ENCODE data around the gene TUBA1C.

DNA sequence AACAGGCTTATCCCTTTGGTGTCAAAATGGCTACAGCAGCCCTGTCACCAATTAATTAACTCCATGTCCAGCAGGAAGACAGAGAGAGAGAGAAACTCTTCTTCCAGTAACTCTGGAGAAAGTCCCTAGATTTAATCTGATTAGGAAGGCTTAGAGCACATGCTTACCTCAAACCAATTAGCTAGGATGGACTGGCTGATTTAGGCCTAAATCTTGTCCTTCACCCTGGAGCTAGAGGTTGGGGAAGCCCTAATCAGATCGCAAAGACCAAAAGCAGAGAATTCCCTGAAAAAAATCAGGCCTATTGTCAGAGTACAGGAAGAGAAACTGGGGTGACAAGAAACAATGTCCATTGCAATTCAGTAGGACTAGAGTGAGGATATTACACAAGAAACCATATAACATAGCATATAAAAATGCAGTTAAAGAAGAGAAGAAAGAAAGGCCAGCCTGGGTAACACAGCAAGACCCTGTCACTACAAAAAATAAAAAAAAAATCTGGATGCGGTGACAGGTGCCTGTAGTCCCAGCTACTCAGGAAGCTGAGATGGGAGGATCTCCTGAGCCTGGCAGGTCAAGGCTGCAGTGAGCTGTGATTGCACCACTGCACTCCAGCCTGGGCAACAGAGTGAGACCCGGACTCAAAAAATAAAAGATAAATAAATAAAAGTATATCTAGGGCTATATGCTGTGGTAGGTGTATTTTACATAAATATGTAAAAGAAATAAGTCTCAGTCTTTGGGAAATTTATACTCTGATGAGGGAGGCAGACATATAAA lies 41.1 kb upstream of the TUBA1C start:
- TF ChIP-seq, protein P1, sequence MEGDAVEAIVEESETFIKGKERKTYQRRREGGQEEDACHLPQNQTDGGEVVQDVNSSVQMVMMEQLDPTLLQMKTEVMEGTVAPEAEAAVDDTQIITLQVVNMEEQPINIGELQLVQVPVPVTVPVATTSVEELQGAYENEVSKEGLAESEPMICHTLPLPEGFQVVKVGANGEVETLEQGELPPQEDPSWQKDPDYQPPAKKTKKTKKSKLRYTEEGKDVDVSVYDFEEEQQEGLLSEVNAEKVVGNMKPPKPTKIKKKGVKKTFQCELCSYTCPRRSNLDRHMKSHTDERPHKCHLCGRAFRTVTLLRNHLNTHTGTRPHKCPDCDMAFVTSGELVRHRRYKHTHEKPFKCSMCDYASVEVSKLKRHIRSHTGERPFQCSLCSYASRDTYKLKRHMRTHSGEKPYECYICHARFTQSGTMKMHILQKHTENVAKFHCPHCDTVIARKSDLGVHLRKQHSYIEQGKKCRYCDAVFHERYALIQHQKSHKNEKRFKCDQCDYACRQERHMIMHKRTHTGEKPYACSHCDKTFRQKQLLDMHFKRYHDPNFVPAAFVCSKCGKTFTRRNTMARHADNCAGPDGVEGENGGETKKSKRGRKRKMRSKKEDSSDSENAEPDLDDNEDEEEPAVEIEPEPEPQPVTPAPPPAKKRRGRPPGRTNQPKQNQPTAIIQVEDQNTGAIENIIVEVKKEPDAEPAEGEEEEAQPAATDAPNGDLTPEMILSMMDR (optimal IDR thresholded peaks at IDR 0.05 in 1 of 3, IDR thresholded peaks at IDR 0.05 in 1 of 3, conservative IDR thresholded peaks at IDR 0.05 in 1 of 3; ENCODE audit: extremely low read depth in 1 of 3, insufficient read depth in 2 of 3, low read length in 3 of 3), result no peak
- TF ChIP-seq EZH2 (IDR thresholded peaks at IDR 0.05; ENCODE audit: low read length), result no peak
